Neutrophil (primary cell): ENCODE results near the gene RPL6.

Experiments
- H3K27ac ChIP-seq: fragments of 200-600 bp; sonication (generic); 2 replicates; pipeline ENCODE4 v1.5.1; 2016; ENCODE audit warnings: mild to moderate bottlenecking, moderate library complexity
- H3K27me3 ChIP-seq: fragments of 200-600 bp; sonication (generic); 2 replicates; pipeline ENCODE4 v1.6.0; 2016; ENCODE audit warnings: mild to moderate bottlenecking
- H3K36me3 ChIP-seq: fragments of 200-600 bp; sonication (generic); 2 replicates; pipeline ENCODE4 v1.5.1; 2017
- H3K4me1 ChIP-seq, 2 experiments: fragments of 200-600 bp in 1 of 2; sonication (generic) in 1 of 2; 1 replicate in 1 of 2; 2 replicates in 1 of 2; pipeline versions ENCODE4 v1.5.1 to v1.6.1; 2013 to 2016; ENCODE audit warnings: low read depth in 1 of 2, low read length in 1 of 2, mild to moderate bottlenecking in 1 of 2, moderate library complexity in 1 of 2; ENCODE audit not compliant: control insufficient read depth in 1 of 2, insufficient read depth in 1 of 2
- H3K4me3 ChIP-seq, 2 experiments: fragments of 200-600 bp in 1 of 2; sonication (generic) in 1 of 2; 1 replicate in 1 of 2; 2 replicates in 1 of 2; pipeline ENCODE4 v1.5.1; 2013 to 2016; ENCODE audit warnings: low read depth in 1 of 2, low read length in 1 of 2, mild to moderate bottlenecking in 1 of 2, moderate library complexity in 1 of 2
- H3K9me3 ChIP-seq: fragments of 200-600 bp; sonication (generic); 2 replicates; pipeline ENCODE4 v1.5.1; 2016
- TF ChIP-seq, protein P1 (sequence below): fragments of 200-600 bp; sonication (generic); IDR thresholded peaks from 2 replicates; pipeline ENCODE4 v1.5.1; 2016; ENCODE audit warnings: antibody characterized with exemption

RPL6 gene

DNA sequence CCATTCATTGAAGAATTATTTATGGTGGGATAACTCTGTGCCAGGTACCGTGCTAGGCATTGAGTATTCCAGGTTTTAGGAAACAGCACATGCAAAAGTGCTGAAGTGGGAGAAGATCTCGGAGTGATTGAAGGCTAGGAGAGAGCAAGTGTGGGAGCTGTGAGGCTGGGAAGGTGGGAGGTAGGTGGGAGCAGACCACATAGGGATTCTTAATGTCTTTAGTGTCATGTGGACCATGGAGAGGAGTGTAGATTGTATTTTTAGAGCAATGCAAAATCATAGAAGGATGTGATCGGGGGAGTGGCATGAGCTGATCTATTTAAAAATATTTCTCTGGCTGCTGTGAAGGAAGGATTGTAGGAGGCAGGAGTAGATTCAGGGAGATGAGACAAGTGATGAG is 14.7 kb upstream of the RPL6 start:
- peaks cover 7 to 11% of the 10 kb centered on the region in 2 experiments for H3K4me1 ChIP-seq
- no peaks in the 10 kb centered on the region for H3K9me3 ChIP-seq
- no peaks in the 10 kb centered on the region for H3K36me3 ChIP-seq
- H3K27ac ChIP-seq: no peak overlapping the region
- H3K27me3 ChIP-seq: no peaks in the 10 kb centered on the region
- TF ChIP-seq, protein P1, sequence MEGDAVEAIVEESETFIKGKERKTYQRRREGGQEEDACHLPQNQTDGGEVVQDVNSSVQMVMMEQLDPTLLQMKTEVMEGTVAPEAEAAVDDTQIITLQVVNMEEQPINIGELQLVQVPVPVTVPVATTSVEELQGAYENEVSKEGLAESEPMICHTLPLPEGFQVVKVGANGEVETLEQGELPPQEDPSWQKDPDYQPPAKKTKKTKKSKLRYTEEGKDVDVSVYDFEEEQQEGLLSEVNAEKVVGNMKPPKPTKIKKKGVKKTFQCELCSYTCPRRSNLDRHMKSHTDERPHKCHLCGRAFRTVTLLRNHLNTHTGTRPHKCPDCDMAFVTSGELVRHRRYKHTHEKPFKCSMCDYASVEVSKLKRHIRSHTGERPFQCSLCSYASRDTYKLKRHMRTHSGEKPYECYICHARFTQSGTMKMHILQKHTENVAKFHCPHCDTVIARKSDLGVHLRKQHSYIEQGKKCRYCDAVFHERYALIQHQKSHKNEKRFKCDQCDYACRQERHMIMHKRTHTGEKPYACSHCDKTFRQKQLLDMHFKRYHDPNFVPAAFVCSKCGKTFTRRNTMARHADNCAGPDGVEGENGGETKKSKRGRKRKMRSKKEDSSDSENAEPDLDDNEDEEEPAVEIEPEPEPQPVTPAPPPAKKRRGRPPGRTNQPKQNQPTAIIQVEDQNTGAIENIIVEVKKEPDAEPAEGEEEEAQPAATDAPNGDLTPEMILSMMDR: no peak
- no peak overlapping the region for H3K4me3 ChIP-seq

DNA sequence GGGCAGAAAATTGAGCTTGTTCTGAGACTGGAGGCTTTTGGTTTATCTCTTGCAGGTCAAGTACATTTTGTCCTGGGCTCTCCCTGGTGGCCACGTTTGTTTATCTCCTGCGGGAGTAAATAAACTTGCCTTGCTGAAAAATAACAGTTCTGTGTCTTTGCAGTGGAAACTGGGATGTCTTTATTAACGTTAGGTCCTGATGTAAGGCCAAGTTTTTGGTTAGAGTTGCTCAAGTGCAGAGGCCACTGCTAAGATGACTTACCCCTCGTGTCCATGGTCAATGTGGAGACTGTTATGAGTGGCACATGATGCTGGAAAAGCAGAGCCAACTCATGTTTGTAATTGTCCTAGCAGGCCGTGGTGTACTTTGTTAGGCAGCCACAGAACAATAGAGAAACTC is 13.1 kb upstream of the RPL6 start:
- Histone ChIP-seq H3K36me3 (no peaks in the 10 kb centered on the region), H3K9me3 (no peaks in the 10 kb centered on the region), H3K27ac (no peak overlapping the region), H3K27me3 (no peaks in the 10 kb centered on the region), H3K4me3 (no peak overlapping the region), H3K4me1 (peaks cover 14 to 16% of the 10 kb centered on the region in 2 experiments)
- TF ChIP-seq, protein P1: no peak

- Histone ChIP-seq H3K4me1 (peaks cover 14 to 16% of the 10 kb centered on the region in 2 experiments), H3K9me3 (no peaks in the 10 kb centered on the region), H3K27me3 (no peaks in the 10 kb centered on the region), H3K4me3 (no peak overlapping the region), H3K36me3 (no peaks in the 10 kb centered on the region), H3K27ac (no peak overlapping the region)
- TF ChIP-seq, protein P1: no peak
These were observed 12.0 kb upstream of the RPL6 start for GRCh38 chr12:112421363-112421762.

DNA sequence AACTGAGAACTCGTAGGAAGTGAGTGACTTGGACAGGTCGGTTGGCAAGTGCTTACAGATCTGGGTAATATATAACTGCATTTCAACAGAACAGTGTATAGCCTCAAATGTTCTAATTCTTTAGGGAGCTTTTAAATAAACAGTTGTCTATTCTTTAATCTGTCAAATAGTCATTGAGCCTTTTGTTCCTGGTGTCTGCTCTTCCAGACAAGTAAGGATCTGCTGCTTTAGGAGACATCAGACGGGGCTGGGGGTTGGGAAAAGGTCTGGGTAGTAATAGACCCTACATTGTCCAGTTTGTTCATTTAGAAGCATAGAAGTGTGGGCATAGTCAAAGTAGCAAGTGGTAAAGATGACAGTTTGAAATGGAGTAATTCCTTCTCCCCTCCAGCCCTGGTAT is 11.3 kb upstream of the RPL6 start:
- Histone ChIP-seq H3K4me3 (no peak overlapping the region), H3K27me3 (no peaks in the 10 kb centered on the region), H3K4me1 (peaks cover 14 to 16% of the 10 kb centered on the region in 2 experiments), H3K27ac (no peak overlapping the region), H3K36me3 (no peaks in the 10 kb centered on the region), H3K9me3 (no peaks in the 10 kb centered on the region)
- TF ChIP-seq, protein P1: no peak

DNA sequence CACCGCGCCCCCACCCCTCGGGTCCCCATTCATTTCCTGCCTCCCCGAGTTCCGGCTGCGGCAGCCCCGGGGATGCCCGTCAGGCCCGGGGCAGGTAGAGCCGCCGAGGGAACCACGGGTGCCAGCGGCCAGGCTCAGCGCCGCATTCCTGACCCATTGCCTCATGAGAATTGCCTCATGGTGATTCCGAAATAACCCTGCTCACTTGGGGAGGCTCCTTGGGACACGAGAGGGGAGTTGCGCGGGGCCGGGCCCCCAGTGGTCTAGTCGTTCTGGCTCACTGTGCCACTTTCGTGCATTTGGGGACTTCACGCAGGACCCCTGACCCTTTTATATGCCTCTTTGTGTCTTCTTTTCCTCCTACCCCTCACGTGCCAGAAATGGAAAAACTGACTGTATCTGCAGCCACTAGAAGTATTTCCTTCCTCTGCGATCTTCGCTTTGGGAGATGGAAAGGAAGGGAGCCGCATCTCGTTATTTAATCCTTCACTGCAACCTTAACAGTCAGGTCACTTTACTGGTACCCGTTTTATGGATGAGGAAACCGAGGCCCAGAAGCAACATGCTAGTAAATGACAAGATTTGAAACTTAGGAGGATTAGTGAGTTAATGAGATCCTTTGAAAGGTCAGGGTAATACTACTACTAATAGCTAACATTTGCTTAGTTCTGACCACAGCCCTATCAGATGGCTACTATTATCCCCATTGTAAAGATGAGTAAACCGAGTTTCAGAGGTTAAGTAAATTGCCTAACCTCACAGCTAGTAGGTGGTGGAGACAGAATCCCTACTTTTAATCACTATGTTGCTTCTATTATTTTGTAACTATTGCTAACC is 10.1 kb upstream of the RPL6 start:
- Histone ChIP-seq H3K4me1 (peaks cover 14 to 16% of the 10 kb centered on the region in 2 experiments), H3K27me3 (no peaks in the 10 kb centered on the region), H3K27ac (peak overlapping the region; percentile 92), H3K9me3 (no peaks in the 10 kb centered on the region), H3K4me3 (peak overlapping the region; percentile 86 to 97), H3K36me3 (no peaks in the 10 kb centered on the region)
- TF ChIP-seq, protein P1: no peak
